ENCODE measurements around the gene LEPR. TPM values are rescaled to one million over a fixed set of nuclear protein-coding genes. Genes with fewer than 3 reads are reported as not detected.

The LEPR gene
- total RNA-seq, result 11.6 and 14.6 TPM in 2 replicates

GRCh38 chr1:65420590-65421350, at the start of gene LEPR, which contains the start of gene LEPROT:
LEPR (plus strand) TSS chr1:65420668; CDS start chr1:65565566, 144,898 bp downstream.
LEPROT (plus strand) TSS chr1:65420668; CDS start chr1:65420725, 57 bp downstream.

Small RNA genes lying within 50 kb of the gene (small RNA-seq; reads per million reads assigned to genes)
- not detected for gene RNU2-15P

Other genes with a start within 250 kb of the LEPR start
- 2.5 and 4.5 TPM in 2 replicates for gene DNAJC6, start 111.1 kb upstream of the LEPR start, total RNA-seq
- gene LEPROT, start within 50 bp of the LEPR start, total RNA-seq, result 82.6 and 84.7 TPM in 2 replicates

All from articular chondrocyte of knee joint (primary cell).